Ovary (tissue), 9 donors: Measurements from ENCODE around the gene MAP7. TPM values are rescaled to one million over a fixed set of nuclear protein-coding genes. Genes with fewer than 3 reads are reported as not detected.
"Not testable (repeated sequence)": the region's sequence is repeated elsewhere in the genome, so short reads cannot be mapped to it uniquely, and the experiment has no call there.

ENCODE experiments used
- DNase-seq, 5 donors: peaks; one replicate each; pipeline ENCODE4 v3.0.0-alpha.2; 2019 to 2020
- H3K27ac ChIP-seq, 2 donors: fragments of 200-600 bp; one replicate each; pipeline versions ENCODE4 v1.5.1 to v1.8.0; 2019 to 2022
- H3K27me3 ChIP-seq: fragments of 200-600 bp; one replicate; pipeline ENCODE4 v1.8.0; 2022
- H3K36me3 ChIP-seq: fragments of 200-600 bp; sonication (generic); one replicate; pipeline ENCODE4 v1.5.1; 2019
- H3K4me1 ChIP-seq: one replicate; pipeline ENCODE4 v1.8.1; 2013; ENCODE audit warnings: mild to moderate bottlenecking, moderate library complexity; ENCODE audit not compliant: insufficient read depth
- H3K4me3 ChIP-seq: fragments of 200-600 bp; sonication (generic); one replicate; pipeline ENCODE4 v1.5.1; 2017
- H3K9me3 ChIP-seq, 2 donors: fragments of 200-600 bp in 1 of 2; sonication (generic) in 1 of 2; one replicate each; pipeline versions ENCODE4 v1.5.1 to v1.8.1; 2013 to 2019; ENCODE audit warnings: mild to moderate bottlenecking in 1 of 2, moderate library complexity in 1 of 2
- CTCF ChIP-seq, 3 donors: fragments of 450-650 bp in 2 of 3; fragments of 200-600 bp in 1 of 3; IDR thresholded peaks; one replicate each; pipeline versions ENCODE4 v1.5.1 to v1.8.0; 2016 to 2022; ENCODE audit warnings: antibody characterized with exemption in 3 of 3, mild to moderate bottlenecking in 1 of 3
- EP300 ChIP-seq: sonication (generic); formaldehyde crosslinking; IDR thresholded peaks from one replicate; pipeline ENCODE4 v1.6.1; 2017; ENCODE audit warnings: antibody characterized with exemption
- POLR2A ChIP-seq: fragments of 450-650 bp; IDR thresholded peaks from one replicate; pipeline ENCODE4 v1.6.1; 2017; ENCODE audit warnings: antibody characterized with exemption, mild to moderate bottlenecking, moderate library complexity
- WGBS, 3 donors: extraction: QIAGEN DNeasy Blood & Tissue Kit in 1 of 3; methylation state at CpG; one replicate each; pipeline versions ENCODE4 v1.1.5 to v1.1.7; 2013 to 2017; 5-methylcytosine and 5-hydroxymethylcytosine counted together
- intact Hi-C, 4 donors: fragments of 100-400 bp; cut with DNase I; formaldehyde crosslinking; loops; one replicate each; pipeline versions ENCODE4 v1.11.0 to v1.15.1; 2022 to 2023
- polyA plus RNA-seq, 2 donors: library from polyadenylated mRNA; stranded (reverse); fragments of 200-250 nt in 1 of 2; fragments of 350-450 nt in 1 of 2; fragmentation: Illumina TruSeq in 1 of 2; extraction: RNeasy Lipid Tissue Mini Kit (QIAGEN cat#74804) in 1 of 2; gene quantifications; one replicate each; pipeline ENCODE4 v1.2.3, GENCODE V29; 2013 to 2014
- total RNA-seq, 7 donors: library from RNA; depleted of rRNA in 2 of 7; stranded (reverse); fragments of >200 nt in 2 of 7; fragmentation: NEBNext Ultra II Directional in 3 of 7; extraction: Animal tissue kit (Norgen Biotek cat#: 25700) in 3 of 7; gene quantifications; one replicate each; pipeline versions ENCODE4 v1.1.0 to v1.2.4, GENCODE V29; 2016 to 2023
- donor health status: DM: no; HTN: no; CAD: no; lungs with moderate emphysema.
- donor health status: DM: no; HTN: no; CAD: no.
- donor health status: Bipolar disorder and iron deficiency.
- donor health status: DM: yes; HTN: yes; CAD: no.
- donor health status: DM: no; HTN: no; CAD: no.
- donor health status: DM: yes; HTN: yes; CAD: no.

MAP7 gene
- total and polyA plus RNA-seq, 9 donors = 1.2 to 13.0 (median 3.6) TPM

- DNase-seq = no peak
- Histone ChIP-seq H3K27me3 (no peaks in the 10 kb centered on the region), H3K36me3 (no peaks in the 10 kb centered on the region), H3K27ac (no peak overlapping the region), H3K4me1 (no peaks in the 10 kb centered on the region), H3K9me3 (no peaks in the 10 kb centered on the region), H3K4me3 (no peak overlapping the region)
- 92 to 94% (median 93%) methylated on average over 9 of the region's 9 CpGs for WGBS, 3 donors
- intact Hi-C loops = no loop called here
- TF ChIP-seq EP300 (no peak), POLR2A (no peak), CTCF (IDR thresholded peaks at IDR 0.05) (no peak)
These were observed 110.6 kb downstream of the MAP7 start for GRCh38 chr6:136439514-136440190.

GRCh38 chr6:136438441-136438840, 111.8 kb downstream of the MAP7 start:
- intact Hi-C loops = no loop called here
- TF ChIP-seq POLR2A (no peak), EP300 (no peak), CTCF (IDR thresholded peaks at IDR 0.05) (no peak)
- WGBS, 3 donors = 58 to 79% (median 75%) methylated on average over 3 of the region's 3 CpGs

GRCh38 chr6:136437246-136437645, 113.0 kb downstream of the MAP7 start:
- TF ChIP-seq EP300 (no peak), CTCF (IDR thresholded peaks at IDR 0.05) (no peak), POLR2A (no peak)
- intact Hi-C loops = no loop called here
- H3K27ac ChIP-seq = no peak overlapping the region
- no peaks in the 10 kb centered on the region for H3K27me3 ChIP-seq
- H3K4me3 ChIP-seq = no peak overlapping the region
- DNase-seq = no peak
- WGBS, 3 donors = 94 to 99% (median 98%) methylated on average over 3 of the region's 3 CpGs
- no peaks in the 10 kb centered on the region for H3K9me3 ChIP-seq
- H3K36me3 ChIP-seq = no peaks in the 10 kb centered on the region
- H3K4me1 ChIP-seq = no peaks in the 10 kb centered on the region

More at GRCh38 chr6:136438441-136438840, 111.8 kb downstream of the MAP7 start:
- DNase-seq = no peak
- H3K27me3 ChIP-seq = no peaks in the 10 kb centered on the region
- H3K27ac ChIP-seq = no peak overlapping the region
- H3K36me3 ChIP-seq = no peaks in the 10 kb centered on the region
- no peaks in the 10 kb centered on the region for H3K9me3 ChIP-seq
- H3K4me3 ChIP-seq = no peak overlapping the region
- H3K4me1 ChIP-seq = no peaks in the 10 kb centered on the region

DNA sequence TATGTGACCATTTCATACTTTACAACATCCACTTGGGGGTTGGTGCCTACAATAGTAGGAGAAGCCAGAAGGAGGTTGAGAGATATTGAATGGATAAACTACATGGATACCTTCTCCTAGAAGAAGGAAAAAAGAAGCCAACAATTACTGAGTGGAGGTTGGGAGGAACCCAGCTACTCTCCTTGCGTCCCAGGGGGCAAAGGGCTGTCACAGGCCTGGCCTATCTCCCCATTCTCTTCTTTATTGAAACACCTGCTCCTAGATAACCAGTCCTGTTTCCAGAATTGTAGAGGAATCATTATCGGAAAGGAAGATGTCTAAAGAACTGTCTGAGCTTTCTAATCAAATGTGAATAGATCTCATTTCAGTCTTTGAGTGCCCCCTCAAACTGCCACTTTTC, 115.1 kb downstream of the MAP7 start:
- no peaks in the 10 kb centered on the region for H3K36me3 ChIP-seq

GRCh38 chr6:136431306-136431705, 118.9 kb downstream of the MAP7 start:
- WGBS, 3 donors = 95 to 97% (median 96%) methylated on average over 5 of the region's 5 CpGs

More for the DNA sequence above, 115.1 kb downstream of the MAP7 start:
- Histone ChIP-seq H3K27ac (no peak overlapping the region), H3K27me3 (no peaks in the 10 kb centered on the region), H3K4me1 (no peaks in the 10 kb centered on the region), H3K4me3 (no peak overlapping the region), H3K9me3 (no peaks in the 10 kb centered on the region)
- intact Hi-C loops = no loop called here
- 75 to 92% (median 86%) methylated on average over 2 of the region's 2 CpGs for WGBS, 3 donors
- TF ChIP-seq EP300 (no peak), POLR2A (no peak), CTCF (IDR thresholded peaks at IDR 0.05) (no peak)
- DNase-seq = no peak

More at GRCh38 chr6:136431306-136431705, 118.9 kb downstream of the MAP7 start:
- DNase-seq, H3K4me3 ChIP-seq, H3K4me1 ChIP-seq, H3K27me3 ChIP-seq, H3K9me3 ChIP-seq, H3K36me3 ChIP-seq, H3K27ac ChIP-seq, intact Hi-C loops: not testable (repeated sequence)
